HG02870 (cell line): ENCODE data around the gene FHOD1.

Experiments used
- ATAC-seq: cut with Tn5 transposase; IDR thresholded peaks from one replicate; pipeline ENCODE4 v1.9.1; 2021; ENCODE audit warnings: mild to moderate bottlenecking, moderate library complexity; ENCODE audit not compliant: unreplicated experiment

The FHOD1 gene

DNA sequence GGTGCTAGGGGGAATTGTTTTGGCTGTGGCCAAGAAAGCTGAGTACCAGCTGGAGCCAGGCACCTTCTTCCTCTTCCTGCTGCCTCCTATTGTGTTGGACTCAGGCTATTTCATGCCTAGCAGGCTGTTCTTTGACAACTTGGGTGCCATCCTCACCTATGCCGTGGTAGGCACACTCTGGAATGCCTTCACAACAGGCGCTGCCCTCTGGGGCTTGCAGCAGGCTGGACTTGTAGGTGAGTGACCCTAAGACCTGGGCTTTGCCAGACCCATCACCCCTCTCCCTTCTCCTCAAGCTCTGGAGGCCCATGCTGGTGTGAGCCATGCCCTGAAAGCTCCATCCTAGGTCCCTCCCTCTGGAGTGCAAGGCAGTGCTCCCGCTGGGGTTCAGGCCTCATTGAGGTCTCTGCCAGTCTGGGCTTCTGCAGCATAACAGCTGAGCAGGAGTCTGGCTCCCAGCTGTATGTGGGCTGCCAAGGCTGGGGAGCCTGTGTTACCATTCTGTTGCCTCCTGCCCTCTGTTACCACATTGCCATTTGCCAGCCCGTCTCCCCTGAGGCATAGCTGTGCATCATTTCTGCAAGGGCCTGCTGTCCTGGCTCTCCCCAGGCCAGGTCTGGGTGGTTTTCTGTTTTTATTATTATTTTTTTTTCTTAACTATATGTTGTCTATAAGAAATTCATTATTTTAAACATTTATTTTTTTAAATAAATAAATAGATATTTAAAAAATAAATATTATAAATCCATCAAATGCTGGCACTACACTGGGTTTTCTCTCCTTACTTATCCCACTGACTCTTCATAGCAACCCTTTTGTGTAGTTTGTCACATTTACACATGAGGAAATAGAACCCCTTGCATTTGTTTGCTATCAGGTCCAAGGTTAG lies 5.6 kb upstream of the FHOD1 start:
- no peak for ATAC-seq

DNA sequence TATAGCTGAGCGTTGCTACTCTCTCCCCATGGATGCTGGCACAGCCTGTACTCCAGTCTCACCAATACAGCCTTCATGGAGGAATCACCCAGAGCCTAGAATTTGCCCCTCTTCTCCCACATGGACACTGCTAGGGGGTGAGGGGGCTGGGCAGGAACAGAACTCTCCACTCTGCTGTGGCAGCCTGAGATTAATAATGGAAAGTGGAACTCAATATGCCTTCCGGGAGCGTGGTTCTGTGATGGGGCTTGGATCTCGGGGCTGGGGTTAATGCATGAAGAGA lies 2.7 kb upstream of the FHOD1 start:
- ATAC-seq: no peak

GRCh38 chr16:67249178-67250044 lies 2.1 kb upstream of the FHOD1 start:
- no peak for ATAC-seq

DNA sequence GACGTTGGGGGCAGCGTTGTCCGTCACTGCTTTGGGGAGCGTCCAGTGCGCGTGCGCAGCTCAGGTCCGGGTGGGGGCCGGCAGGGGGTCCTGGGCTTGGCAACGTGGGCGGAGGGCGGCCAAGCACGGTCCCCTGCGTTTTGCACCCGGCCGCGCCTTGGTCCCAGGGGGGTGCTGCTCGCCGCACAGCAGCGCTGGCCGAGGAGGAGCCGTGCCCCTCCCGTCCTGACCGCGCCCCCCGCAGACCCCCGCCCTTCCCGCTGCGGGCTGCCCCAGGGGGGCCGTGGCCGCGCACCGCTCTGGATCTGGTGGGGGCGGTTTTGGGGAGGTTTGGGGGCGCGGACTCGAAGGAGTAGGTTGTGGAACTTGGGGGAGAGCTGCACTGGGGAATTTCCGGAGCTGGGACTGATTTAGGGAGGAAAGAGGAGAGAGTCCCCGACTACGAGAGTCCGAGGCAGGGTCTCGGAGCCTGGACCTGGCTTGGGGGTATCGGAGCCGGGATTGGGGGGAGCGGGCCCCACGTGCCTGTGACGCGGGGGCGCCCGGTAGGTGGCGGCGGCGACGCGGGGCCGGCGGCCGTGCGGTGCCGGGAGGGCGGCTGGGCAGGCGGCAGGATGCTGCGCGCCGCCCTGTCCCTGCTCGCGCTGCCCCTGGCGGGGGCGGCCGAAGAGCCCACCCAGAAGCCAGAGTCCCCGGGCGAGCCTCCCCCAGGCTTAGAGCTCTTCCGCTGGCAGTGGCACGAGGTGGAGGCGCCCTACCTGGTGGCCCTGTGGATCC lies 1.3 kb upstream of the FHOD1 start, which contains the start of gene SLC9A5:
Gene SLC9A5, plus strand, starts transcription at position 579 of the 777 bp plus-strand sequence. Its CDS starts 36 bp downstream, at position 615.
- no peak for ATAC-seq

GRCh38 chr16:67248073-67248400 lies 756 bp upstream of the FHOD1 start:
- no peak for ATAC-seq

- ATAC-seq: no peak
Observed at GRCh38 chr16:67246756-67247191, 507 bp downstream of the FHOD1 start.

- ATAC-seq: no peak
Observed at GRCh38 chr16:67246081-67246755, 1.1 kb downstream of the FHOD1 start.

- no peak for ATAC-seq
Observed at GRCh38 chr16:67245674-67246080, 1.6 kb downstream of the FHOD1 start.

- no peak for ATAC-seq
Observed at GRCh38 chr16:67245186-67245585, 2.1 kb downstream of the FHOD1 start.

GRCh38 chr16:67244387-67245185 lies 2.7 kb downstream of the FHOD1 start:
- peak; percentile 54 for ATAC-seq

DNA sequence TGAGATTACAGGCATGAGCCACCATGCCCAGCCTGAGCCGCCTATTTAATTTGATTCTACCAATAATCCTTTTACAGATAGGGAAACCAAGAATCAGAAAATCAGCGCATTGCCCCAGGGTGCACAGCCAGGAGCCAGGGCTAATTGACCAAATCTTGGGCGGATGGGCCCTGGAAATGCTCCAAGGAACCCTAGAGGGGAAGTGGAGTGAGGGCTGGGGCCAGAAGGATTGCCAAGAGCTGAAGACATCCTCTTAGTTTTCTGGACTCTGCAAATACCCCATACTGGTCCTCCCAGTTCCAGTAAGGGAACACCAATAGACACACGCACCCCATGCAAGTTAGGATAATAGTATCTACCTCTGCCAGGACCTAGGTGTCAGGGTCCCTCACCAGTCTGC lies 3.8 kb downstream of the FHOD1 start:
- no peak for ATAC-seq

DNA sequence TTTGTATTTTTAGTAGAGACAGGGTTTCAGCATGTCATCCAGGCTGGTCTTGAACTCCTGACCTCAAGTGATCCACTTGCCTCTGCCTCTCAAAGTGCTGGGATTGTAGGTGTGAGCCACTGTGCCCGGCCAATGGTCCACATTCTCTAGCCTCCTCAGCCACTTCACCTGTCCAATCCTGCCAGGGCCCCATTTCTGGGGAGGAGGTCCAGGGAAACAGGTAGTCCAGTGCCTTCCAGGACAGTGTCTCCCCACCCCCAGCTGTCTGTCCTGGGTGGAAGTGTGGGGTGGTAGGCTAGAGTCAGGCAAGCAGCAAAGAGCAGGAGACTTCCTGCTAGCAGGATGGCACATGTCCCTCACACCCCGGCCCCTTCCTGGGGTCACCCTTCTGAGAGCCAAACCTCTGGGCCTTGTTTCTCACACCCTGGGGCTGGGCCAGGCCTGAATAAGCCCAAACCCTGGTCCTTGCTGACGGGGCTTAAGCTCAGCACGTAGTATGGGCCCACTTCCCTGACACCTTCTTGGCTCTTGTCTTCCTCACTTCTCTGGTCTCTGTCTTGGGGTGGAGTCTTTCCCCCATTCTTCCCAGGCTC lies 5.0 kb downstream of the FHOD1 start:
- no peak for ATAC-seq

DNA sequence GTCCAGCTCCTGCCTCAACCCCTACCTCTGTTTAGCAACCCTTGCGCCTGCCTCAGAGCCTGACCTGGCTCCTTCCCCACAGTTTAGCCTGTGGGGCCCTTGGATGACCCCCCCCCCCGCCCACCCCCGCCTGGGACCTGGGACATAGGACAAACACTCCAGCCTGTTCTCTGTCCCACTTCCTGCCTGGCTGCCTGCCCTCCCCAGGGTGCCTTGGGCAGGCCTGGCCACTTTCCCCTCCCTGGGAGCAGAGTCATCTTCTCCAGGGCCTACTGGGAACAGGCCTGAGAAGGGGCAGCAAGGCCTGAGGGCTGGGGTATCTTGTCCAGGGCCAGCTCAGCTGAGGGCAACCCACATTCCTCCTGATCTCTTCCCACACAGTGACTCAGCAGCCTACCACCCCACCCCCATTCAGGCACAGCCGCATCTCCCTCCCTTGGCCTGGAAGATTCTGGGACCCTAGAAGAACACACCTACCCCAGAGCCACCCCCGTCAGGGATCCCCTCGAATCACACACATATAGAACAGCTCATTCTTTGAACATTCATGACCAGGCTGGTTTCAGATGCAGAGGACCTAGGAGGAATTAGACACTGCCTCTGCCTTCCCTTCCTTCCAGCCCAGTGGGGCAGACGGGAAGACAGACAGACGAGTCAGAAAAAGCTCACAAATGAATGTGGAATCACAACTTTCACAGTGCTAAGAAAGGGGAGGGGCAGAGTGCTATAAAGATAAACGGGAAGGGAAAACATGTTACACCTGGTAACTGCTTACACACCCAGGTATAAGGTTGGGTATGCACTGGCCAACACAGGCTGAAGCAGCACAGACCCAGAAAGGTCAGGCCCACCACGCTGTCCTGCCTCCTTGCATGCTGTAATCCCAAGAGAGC lies 6.0 kb downstream of the FHOD1 start:
- ATAC-seq: no peak

GRCh38 chr16:67240506-67240905 lies 6.8 kb downstream of the FHOD1 start:
- ATAC-seq: no peak

DNA sequence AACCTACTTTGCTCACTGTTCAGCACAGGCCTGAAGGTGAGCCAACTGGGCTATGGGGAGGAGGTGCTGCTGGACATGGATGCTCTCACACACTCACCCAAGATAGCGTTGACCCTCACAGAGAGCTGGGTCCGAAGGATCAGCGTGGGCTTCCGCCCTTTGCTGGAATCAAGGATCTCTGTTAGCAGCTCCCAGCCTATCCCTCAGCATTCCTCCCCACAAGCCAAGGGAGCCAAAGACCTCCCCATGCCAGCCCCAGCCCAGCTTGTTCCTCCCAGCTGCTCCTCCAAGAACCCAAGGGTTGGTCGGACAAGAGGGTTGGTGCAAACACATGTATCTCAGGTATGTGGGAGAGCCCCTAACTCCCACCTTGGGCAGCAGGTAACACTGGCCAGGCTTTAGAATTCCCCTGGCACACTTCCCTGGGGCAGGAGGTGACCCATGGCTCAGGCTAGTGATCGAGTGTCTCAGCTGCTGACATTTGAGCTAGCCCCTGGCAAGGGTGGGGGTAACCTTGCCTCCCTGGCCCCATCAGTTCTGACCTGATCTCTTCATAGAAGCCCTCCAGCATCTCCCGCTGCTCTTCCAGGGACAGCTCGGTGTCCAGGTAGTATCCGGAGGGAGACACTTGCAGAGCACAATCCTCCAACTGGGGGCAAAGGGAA lies 8.3 kb downstream of the FHOD1 start:
- ATAC-seq: no peak

DNA sequence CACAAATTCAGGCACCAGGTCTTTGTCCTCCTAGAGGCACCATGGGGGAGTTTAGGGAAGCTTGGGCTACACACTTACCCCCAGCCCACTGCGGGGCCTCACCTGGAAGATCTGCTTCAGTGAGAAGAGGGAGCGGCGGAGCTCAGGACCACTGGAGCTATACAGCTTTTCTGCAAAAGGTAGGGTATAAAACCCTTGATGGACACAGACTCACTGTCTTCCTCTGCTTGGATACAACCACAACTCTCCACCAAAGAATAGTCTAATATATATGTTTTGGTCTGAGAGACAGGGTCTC lies 9.1 kb downstream of the FHOD1 start:
- no peak for ATAC-seq

DNA sequence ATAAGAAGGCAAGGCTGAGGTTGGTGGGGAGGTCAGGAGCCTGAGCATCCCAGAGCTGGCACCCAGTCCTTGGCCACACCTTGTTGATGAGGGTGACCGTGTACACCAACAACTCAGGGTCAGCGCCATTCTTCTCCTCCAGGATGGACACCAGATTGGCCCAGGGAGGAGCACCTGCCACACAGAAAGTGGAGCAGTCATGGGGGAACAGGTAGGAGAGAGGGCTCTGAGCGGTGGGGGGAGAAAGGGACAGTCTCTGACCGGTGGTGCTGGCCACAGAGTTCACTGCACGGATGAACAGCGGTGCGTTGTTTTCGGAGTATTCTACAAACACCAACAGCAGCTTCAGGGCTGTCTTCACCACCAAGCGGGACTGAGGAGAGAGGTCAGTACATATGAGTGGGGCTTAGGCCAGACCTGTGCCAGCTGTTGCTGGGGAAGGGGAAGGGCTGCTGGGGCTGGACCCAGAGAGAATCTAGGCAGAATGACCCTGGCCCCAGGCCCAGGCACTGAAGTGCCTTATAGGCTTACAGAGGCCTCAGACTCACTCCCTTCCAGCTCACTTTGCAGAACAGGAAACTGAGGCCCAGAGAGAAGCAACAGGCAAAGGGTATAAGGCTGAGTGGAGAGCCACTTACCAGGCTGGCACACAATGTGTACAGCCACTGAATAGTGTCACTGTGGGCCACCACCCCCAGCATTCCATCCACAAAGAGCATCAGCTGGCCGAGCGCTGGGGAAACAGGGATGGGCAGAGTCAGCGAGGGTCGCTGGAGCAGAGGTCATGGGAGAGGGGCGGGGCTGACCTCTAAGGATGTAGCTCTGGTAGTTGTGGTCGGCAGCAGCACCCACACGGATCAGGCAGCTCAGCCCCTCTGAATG lies 9.6 kb downstream of the FHOD1 start:
- ATAC-seq: no peak
